GM18508 (cell line): Measurements from ENCODE around the gene C19orf53.

ENCODE experiments used
- ATAC-seq: cut with Tn5 transposase; IDR thresholded peaks from one replicate; pipeline ENCODE4 v1.9.1; 2021; ENCODE audit warnings: moderate number of reproducible peaks; ENCODE audit not compliant: insufficient read depth, unreplicated experiment

Gene C19orf53

DNA sequence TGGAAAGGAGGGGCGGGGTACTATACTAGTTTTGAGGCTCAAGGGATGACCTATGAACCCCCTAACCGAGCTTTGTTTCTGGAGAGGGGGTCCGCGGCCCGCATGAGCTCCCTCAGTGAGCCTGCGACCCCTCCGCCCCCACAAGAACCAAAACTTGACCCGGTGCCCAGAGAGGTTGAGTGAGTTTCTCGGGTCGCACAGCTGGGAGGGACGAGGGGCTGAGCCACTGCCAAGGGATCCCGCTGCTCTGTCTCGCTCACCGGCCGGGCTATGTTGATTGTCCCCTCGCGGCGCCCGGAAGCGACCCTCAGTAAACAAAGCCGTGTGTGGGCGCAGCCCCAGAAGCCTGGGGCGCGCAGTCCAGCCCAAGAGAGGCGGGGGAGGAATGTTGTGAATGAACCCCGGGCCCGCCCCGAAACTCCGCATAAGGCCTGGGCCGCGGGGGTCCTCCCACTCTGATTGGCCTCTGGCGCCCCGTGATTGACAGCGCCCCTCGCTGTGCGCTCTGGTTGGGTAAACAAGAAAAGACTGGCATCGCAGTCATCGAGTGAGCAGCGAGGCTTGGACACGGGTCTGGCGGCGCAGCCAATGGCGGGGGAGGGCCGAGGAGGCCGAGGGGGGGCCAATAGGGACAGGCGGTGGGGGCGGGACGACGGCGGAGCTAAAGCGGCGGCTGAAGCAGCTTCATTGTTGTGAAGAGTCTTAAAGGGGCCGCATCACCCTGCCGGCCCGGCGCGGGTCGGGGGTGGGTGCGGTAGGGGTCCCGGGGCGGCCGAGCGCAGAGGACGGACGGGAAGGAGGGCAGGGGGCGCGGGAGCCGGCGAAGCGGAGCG lies 20.7 kb downstream of the C19orf53 start, which contains the start of gene ZSWIM4:
ZSWIM4 (plus strand) TSS at position 687 of the 833 bp plus-strand sequence. CDS start 206 bp downstream, outside the sequence.
- peak; percentile 92 for ATAC-seq

DNA sequence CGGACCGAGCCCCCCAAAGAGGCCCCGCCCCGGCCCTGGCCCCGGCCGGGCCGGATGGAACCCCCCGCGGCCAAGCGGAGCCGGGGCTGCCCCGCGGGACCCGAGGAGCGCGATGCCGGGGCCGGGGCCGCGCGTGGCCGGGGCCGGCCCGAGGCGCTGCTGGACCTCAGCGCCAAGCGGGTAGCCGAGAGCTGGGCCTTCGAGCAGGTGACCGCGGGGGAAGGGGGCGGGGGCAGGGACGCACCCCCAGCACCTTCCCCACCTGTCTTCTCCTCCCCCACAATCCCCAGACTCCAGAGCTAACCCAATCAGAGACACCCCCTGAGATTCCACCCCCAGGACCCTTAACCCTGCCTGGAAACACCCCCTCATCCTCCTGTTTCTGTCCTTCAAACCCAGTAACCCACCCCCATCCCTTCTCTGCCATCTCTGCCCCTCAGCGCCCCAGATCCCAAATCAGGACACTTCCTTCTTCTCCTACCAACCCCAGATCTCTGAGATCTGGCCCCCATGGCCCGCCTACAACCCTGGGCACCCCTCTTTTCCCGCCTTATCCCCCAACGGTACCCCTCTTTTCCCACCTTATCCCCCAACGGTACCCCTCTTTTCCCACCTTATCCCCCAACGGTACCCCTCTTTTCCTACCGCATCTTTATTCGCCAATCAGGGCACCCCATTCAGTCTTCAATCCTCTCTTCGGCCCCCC lies 21.5 kb downstream of the C19orf53 start:
- no peak for ATAC-seq

DNA sequence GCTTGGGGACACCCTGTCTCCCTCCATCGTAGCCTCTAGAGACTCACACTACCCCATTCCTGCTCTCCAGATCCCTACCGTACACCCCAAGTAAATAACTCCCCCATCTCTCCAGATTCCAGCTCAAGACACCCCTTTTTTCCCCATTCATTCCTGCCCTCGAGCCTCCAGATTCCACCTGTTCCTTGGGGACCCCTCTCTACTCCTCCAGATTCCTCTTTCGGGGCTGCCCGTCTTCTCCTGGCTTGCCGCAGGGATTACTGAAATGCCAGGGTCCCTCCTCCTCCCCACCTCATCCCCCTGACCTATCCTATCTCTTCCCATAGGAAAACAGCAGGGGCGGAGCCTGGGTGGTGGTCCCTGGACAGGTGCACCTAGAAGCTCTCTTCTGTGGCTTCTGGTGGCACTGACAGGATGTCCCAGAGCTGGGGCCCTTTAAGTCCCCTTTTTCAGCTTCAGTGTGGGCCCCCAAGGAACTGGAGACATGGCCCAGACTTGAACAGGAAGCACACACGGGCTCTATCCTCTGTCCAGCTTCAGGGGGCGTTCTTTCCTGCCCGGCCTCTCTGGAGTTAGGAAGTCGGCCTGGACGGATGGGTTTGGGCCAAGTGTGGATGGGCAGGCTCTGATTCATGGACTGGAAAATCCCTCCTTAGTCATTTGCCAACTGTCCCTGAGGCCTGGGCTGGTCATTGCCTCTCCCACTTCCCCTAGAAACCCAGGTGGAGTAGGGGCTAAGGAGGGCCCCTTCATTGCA lies 22.2 kb downstream of the C19orf53 start:
- ATAC-seq, result no peak

DNA sequence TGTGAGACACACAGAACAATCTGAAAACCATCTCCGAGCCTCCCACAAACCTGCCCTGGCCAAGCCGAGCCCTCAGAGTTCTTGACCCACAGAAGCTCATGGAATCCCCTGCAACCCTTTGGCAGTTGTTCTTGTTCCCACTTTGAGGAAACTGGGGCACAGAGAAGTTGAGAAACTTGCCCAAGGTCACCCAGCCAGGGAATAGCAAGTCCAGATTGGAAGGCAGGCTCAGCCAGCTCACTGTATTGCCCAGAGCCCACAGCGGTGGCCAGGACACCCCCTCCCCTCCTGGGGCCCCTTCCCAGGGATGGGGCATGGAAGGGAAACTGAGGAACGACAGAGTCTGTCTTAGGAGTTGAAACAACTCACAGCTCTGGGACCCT lies 22.8 kb downstream of the C19orf53 start:
- no peak for ATAC-seq

DNA sequence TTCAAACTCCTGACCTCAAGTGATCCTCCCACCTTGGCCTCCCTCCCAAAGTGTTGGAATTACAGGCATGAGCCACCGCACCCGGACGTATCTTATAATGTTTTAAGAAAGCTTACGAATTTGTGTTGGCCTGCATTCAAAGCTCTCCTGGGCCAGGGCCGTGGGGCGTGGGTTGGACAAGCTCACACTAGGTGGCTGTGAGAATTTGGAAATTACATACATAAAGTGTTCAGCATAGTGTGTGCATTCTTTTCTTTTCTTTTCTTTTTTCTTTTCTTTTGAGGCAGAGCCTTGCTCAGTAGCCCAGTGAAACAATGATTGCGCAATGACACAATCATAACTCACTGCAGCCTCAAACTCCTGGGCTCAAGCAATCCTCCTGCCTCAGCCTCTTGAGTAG lies 23.6 kb downstream of the C19orf53 start:
- ATAC-seq, result no peak

GRCh38 chr19:13799669-13800068 lies 25.4 kb downstream of the C19orf53 start:
- ATAC-seq, result no peak

DNA sequence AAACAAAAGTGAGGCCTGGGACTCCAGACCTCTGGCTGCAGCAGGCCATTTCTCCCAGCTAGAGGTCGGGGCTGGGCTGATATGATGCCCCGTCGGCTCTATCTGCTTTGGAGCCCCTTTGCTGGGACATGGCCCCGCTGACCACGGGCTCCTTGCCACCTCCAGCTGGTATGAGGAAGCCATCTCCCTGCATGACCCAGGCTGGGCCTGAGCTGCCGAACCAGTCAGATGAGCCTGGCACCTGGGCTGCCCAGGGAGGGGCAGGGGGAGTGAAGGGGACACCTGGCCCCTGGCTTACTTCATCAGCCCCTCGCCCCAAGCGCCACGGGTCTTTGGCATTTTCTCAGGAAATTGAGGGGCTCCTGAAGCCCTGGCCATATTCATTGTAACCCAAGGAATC lies 28.8 kb downstream of the C19orf53 start:
- ATAC-seq, result no peak

GRCh38 chr19:13804830-13805683 lies 30.8 kb downstream of the C19orf53 start:
- no peak for ATAC-seq

GRCh38 chr19:13806728-13807127 lies 32.5 kb downstream of the C19orf53 start:
- ATAC-seq, result no peak

GRCh38 chr19:13807421-13808021 lies 33.3 kb downstream of the C19orf53 start:
- ATAC-seq, result no peak

- ATAC-seq, result no peak
These were observed 34.6 kb downstream of the C19orf53 start for GRCh38 chr19:13808856-13809255.

- ATAC-seq, result no peak
These were observed 38.3 kb downstream of the C19orf53 start for GRCh38 chr19:13812544-13812943.

GRCh38 chr19:13813147-13813546 lies 38.9 kb downstream of the C19orf53 start:
- no peak for ATAC-seq

- ATAC-seq, result no peak
These were observed 40.3 kb downstream of the C19orf53 start for GRCh38 chr19:13814550-13814949.

DNA sequence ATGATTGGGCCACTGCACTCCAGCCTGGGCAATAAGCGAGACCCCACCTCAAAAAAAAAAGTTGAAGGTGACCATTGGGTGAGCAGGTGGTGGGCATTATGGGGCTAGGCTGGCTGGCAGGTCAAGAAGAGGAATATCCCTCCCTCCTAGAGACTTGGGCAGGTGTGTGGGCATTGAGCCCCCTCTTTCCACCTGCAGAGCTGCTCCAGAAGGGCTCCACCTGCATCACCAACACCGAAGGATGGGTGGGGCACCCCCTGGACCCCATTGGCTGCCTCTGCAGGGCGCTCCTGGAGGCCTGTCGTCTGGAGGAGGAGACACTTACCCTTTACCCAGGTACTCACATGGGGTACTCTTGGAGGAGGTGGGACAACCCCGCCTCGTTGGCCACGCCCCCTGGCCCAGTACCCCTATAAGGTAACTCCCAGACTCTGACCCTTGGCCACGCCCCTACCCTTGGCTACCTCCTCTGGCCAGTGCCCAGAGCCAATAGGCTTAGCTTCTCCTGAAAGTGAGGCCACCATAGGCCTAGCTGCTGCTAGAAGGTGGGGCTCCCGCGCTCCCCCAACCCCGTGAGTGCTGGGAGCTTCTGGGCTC lies 42.9 kb downstream of the C19orf53 start:
- ATAC-seq, result no peak

- no peak for ATAC-seq
These were observed 43.5 kb downstream of the C19orf53 start for GRCh38 chr19:13817615-13818371.

GRCh38 chr19:13819238-13819637 lies 45.0 kb downstream of the C19orf53 start:
- ATAC-seq, result no peak

DNA sequence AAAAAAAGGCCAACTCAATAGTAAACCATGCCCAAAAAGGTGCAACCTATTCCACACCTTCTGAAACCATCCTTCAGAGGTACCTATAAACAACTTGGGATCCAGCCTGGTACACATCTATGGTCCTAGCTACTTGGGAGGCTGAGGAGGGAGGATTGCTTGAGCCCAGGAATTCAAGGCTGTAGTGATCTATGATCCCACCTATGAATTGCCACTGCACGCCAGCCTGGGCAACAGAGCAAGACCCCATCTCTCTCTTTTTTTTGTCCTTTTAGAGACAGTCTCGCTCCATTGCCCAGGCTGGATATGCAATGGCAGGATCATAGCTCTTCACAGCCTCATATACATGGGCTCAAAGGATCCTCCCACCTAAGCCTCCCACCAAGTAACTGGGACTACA lies 47.0 kb downstream of the C19orf53 start:
- no peak for ATAC-seq
